K562 (cell line): ENCODE measurements around the gene INHBE. TPM values are rescaled to one million over a fixed set of nuclear protein-coding genes. Genes with fewer than 3 reads are reported as not detected.

Experiments used
- ATF2 ChIP-seq: sonication (generic); formaldehyde crosslinking; IDR thresholded peaks from 2 replicates; pipeline ENCODE4 v1.8.1; 2022; ENCODE audit warnings: missing genetic modification reagents
- EP300 ChIP-seq: IDR thresholded peaks from 2 replicates; pipeline ENCODE4 v1.6.1; 2012; ENCODE audit warnings: low read length, improper control_type of control experiment
- MECOM ChIP-seq: fragments of 250-450 bp; sonication (Bioruptor Pico); IDR thresholded peaks from 2 replicates; pipeline ENCODE4 v1.8.0; 2022; ENCODE audit warnings: inconsistent platforms
- MIER1 ChIP-seq: fragments of 450-650 bp; IDR thresholded peaks from 2 replicates; pipeline ENCODE4 v1.6.1; 2016; ENCODE audit warnings: antibody characterized with exemption, mild to moderate bottlenecking, low read depth
- NCOA2 ChIP-seq, 2 experiments: fragments of 450-650 bp; IDR thresholded peaks; 2 replicates each; pipeline ENCODE4 v1.6.1; 2018; ENCODE audit warnings: mild to moderate bottlenecking in 2 of 2, moderate library complexity in 1 of 2; ENCODE audit not compliant: partially characterized antibody in 2 of 2
- NEUROD1 ChIP-seq: fragments of 150-350 bp; IDR thresholded peaks from 2 replicates; pipeline ENCODE4 v1.6.1; 2014; ENCODE audit warnings: borderline replicate concordance, low read length, low read depth; ENCODE audit not compliant: partially characterized antibody
- NR3C1 ChIP-seq: sonication (generic); formaldehyde crosslinking; IDR thresholded peaks from 2 replicates; pipeline ENCODE4 v1.8.1; 2022; ENCODE audit warnings: missing genetic modification reagents
- RUNX1 ChIP-seq: sonication (generic); IDR thresholded peaks from 2 replicates; pipeline ENCODE4 v1.6.1; 2016; ENCODE audit warnings: antibody characterized with exemption, low read depth
- TEAD1 ChIP-seq, 2 experiments: fragments of 450-650 bp in 1 of 2; sonication (generic) in 1 of 2; formaldehyde crosslinking; IDR thresholded peaks; 2 replicates each; pipeline versions ENCODE4 v1.4.0 to v1.8.0; 2020 to 2022; ENCODE audit warnings: mild to moderate bottlenecking in 2 of 2, missing genetic modification reagents in 1 of 2
- TEAD4 ChIP-seq, 2 experiments: sonication (generic) in 1 of 2; formaldehyde crosslinking in 1 of 2; IDR thresholded peaks; 2 replicates each; pipeline versions ENCODE4 v1.6.1 to v1.8.0; 2012 to 2022; ENCODE audit warnings: borderline replicate concordance in 1 of 2, inconsistent platforms in 1 of 2, low read length in 1 of 2, mild to moderate bottlenecking in 1 of 2, missing genetic modification reagents in 1 of 2
- TRIM24 ChIP-seq, 2 experiments: fragments of 450-650 bp; IDR thresholded peaks; 2 replicates each; pipeline ENCODE4 v1.6.1; 2016
- ZFX ChIP-seq: sonication (generic); formaldehyde crosslinking; IDR thresholded peaks from 2 replicates; pipeline ENCODE4 v1.8.0; 2022; ENCODE audit warnings: mild to moderate bottlenecking, missing genetic modification reagents, moderate library complexity
- ZKSCAN8 ChIP-seq: fragments of 200-800 bp; sonication (Bioruptor generic); IDR thresholded peaks from 2 replicates; pipeline ENCODE4 v1.6.1; 2016; ENCODE audit warnings: missing genetic modification characterization, missing compliant biosample characterization
- ZNF12 ChIP-seq: sonication (generic); formaldehyde crosslinking; IDR thresholded peaks from 2 replicates; pipeline ENCODE4 v1.4.0; 2020; ENCODE audit warnings: mild to moderate bottlenecking, missing genetic modification reagents
- ZNF232 ChIP-seq: sonication (generic); formaldehyde crosslinking; IDR thresholded peaks from 2 replicates; pipeline ENCODE4 v1.8.0; 2022; ENCODE audit warnings: mild to moderate bottlenecking, missing genetic modification reagents
- ZNF263 ChIP-seq: sonication (generic); formaldehyde crosslinking; IDR thresholded peaks from 2 replicates; pipeline ENCODE4 v1.8.0; 2022; ENCODE audit warnings: mild to moderate bottlenecking, missing genetic modification reagents, borderline replicate concordance
- polyA plus RNA-seq, 8 experiments: library from polyadenylated mRNA; depleted of rRNA in 4 of 8; stranded (reverse) in 5 of 8; unstranded in 3 of 8; fragments of >200 nt; fragmentation: Nextera tagmentation in 2 of 8; fragmentation: Illumina TruSeq in 1 of 8; extraction: Ambion mirVana in 2 of 8; extraction: Trizol in 1 of 8; gene quantifications; 2 replicates each; pipeline versions ENCODE4 v1.2.1 to v1.2.3, GENCODE V29; 2011 to 2014; ENCODE audit warnings: inconsistent platforms in 1 of 8, missing spikeins in 1 of 8
- total RNA-seq, 7 experiments: library from RNA; depleted of rRNA in 6 of 7; stranded (reverse); fragments of >200 nt in 6 of 7; fragmentation: Illumina TruSeq in 2 of 7; extraction: Trizol in 2 of 7; gene quantifications; 2 replicates each; pipeline versions ENCODE4 v1.2.1 to v1.2.3, GENCODE V29; 2011 to 2021; ENCODE audit warnings: low replicate concordance in 1 of 7
- TF ChIP-seq, protein P1 (sequence below), 2 experiments: fragments of 450-650 bp in 1 of 2; IDR thresholded peaks; 2 replicates each; pipeline ENCODE4 v1.6.1; 2011 to 2017; ENCODE audit warnings: low read depth in 2 of 2, antibody characterized with exemption in 1 of 2, borderline replicate concordance in 1 of 2, low read length in 1 of 2, mild to moderate bottlenecking in 1 of 2, mixed read lengths in 1 of 2; ENCODE audit not compliant: control insufficient read depth in 1 of 2
- TF ChIP-seq, protein P2 (sequence below): sonication (generic); formaldehyde crosslinking; IDR thresholded peaks from 2 replicates; pipeline ENCODE4 v1.8.0; 2022; ENCODE audit warnings: missing genetic modification reagents, mild to moderate bottlenecking, borderline replicate concordance
- TF ChIP-seq, protein P3 (sequence below): sonication (generic); formaldehyde crosslinking; IDR thresholded peaks from 2 replicates; pipeline ENCODE4 v1.8.0; 2022; ENCODE audit warnings: missing genetic modification reagents, mild to moderate bottlenecking, borderline replicate concordance

Gene INHBE
- total and polyA plus RNA-seq, 9 of the 15 experiments (the other 6 are each of a cell fraction or from before 2014, with no cell fraction given): 0.94 to 9.9 (median 7.3) TPM

DNA sequence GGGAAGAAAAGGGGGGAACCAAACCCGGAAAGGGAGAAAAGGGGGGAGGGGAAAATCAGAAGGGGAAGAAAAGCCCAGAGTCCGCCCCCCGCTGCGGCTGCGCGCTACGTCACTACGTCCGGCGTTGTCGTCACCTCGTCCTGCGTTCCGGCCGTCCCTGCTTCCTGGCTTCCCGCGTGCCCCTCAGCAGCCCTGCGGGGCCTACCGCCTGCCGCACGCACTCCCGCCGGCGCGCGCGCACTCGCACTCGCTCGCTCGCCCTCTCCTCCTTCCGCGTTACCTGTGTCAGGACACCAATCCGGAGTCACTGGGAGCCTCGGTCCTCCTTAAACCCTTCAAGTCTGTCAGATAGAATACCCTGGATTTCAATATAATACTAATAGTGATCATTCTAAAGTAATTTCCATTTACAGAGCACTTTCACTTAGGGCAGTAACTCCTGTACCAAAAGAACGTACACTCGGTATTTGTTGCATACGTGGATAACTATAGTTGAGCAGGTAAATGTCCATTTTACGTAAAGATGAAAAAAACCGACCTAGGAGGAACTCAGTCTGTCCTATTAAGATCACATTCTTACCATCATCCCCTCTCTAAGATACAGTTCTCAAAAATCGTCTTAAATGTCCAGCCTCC is 24.1 kb upstream of the INHBE start, which contains the start of gene R3HDM2 (continued):
- TF ChIP-seq ZNF12 (CRISPR knock-in tag): peak; percentile 28; the same call in 1 of the 2 replicates
- peak; percentile 46 to 92; a peak in 3 of 4 replicates for TF ChIP-seq TEAD1 (CRISPR knock-in tag; IDR thresholded peaks at IDR 0.05)
- peak; percentile 96 for TF ChIP-seq ZNF232 (CRISPR knock-in tag)
- TF ChIP-seq, protein P1, sequence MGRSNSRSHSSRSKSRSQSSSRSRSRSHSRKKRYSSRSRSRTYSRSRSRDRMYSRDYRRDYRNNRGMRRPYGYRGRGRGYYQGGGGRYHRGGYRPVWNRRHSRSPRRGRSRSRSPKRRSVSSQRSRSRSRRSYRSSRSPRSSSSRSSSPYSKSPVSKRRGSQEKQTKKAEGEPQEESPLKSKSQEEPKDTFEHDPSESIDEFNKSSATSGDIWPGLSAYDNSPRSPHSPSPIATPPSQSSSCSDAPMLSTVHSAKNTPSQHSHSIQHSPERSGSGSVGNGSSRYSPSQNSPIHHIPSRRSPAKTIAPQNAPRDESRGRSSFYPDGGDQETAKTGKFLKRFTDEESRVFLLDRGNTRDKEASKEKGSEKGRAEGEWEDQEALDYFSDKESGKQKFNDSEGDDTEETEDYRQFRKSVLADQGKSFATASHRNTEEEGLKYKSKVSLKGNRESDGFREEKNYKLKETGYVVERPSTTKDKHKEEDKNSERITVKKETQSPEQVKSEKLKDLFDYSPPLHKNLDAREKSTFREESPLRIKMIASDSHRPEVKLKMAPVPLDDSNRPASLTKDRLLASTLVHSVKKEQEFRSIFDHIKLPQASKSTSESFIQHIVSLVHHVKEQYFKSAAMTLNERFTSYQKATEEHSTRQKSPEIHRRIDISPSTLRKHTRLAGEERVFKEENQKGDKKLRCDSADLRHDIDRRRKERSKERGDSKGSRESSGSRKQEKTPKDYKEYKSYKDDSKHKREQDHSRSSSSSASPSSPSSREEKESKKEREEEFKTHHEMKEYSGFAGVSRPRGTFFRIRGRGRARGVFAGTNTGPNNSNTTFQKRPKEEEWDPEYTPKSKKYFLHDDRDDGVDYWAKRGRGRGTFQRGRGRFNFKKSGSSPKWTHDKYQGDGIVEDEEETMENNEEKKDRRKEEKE (IDR thresholded peaks at IDR 0.05; ENCODE audit: borderline replicate concordance in 1 of 2, control insufficient read depth in 1 of 2, low read depth in 2 of 2, low read length in 1 of 2): 0 out of 4 replicates have a peak, but pooled peaks of 1 of the 2 experiments have one; percentile 46
- 0 out of 2 replicates have a peak, but pooled peaks have one; percentile 62 for TF ChIP-seq ATF2 (CRISPR knock-in tag)
- TF ChIP-seq MIER1: no peak
- TF ChIP-seq MECOM (CRISPR knock-in tag): no peak
- TF ChIP-seq ZFX (CRISPR knock-in tag): peak; percentile 98
- peak; percentile 68; the same call in 1 of the 2 replicates for TF ChIP-seq ZNF263 (CRISPR knock-in tag)
- peak in 1 of 2 experiments; percentile 52; a peak in 1 of 4 replicates for TF ChIP-seq TRIM24 (IDR thresholded peaks at IDR 0.05)
- no peak for TF ChIP-seq NCOA2 (IDR thresholded peaks at IDR 0.05; ENCODE audit: partially characterized antibody in 2 of 2)
- TF ChIP-seq EP300: 0 out of 2 replicates have a peak, but pooled peaks have one; percentile 8
- TF ChIP-seq ZKSCAN8 (CRISPR knock-in tag): no peak
- TF ChIP-seq NR3C1 (CRISPR knock-in tag): peak; percentile 96
- TF ChIP-seq, protein P2, sequence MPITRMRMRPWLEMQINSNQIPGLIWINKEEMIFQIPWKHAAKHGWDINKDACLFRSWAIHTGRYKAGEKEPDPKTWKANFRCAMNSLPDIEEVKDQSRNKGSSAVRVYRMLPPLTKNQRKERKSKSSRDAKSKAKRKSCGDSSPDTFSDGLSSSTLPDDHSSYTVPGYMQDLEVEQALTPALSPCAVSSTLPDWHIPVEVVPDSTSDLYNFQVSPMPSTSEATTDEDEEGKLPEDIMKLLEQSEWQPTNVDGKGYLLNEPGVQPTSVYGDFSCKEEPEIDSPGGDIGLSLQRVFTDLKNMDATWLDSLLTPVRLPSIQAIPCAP (CRISPR knock-in tag): peak; percentile 83; the same call in 1 of the 2 replicates
- TF ChIP-seq RUNX1: no peak
- TF ChIP-seq NEUROD1: peak; percentile 24
- TF ChIP-seq, protein P3, sequence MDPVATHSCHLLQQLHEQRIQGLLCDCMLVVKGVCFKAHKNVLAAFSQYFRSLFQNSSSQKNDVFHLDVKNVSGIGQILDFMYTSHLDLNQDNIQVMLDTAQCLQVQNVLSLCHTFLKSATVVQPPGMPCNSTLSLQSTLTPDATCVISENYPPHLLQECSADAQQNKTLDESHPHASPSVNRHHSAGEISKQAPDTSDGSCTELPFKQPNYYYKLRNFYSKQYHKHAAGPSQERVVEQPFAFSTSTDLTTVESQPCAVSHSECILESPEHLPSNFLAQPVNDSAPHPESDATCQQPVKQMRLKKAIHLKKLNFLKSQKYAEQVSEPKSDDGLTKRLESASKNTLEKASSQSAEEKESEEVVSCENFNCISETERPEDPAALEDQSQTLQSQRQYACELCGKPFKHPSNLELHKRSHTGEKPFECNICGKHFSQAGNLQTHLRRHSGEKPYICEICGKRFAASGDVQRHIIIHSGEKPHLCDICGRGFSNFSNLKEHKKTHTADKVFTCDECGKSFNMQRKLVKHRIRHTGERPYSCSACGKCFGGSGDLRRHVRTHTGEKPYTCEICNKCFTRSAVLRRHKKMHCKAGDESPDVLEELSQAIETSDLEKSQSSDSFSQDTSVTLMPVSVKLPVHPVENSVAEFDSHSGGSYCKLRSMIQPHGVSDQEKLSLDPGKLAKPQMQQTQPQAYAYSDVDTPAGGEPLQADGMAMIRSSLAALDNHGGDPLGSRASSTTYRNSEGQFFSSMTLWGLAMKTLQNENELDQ (CRISPR knock-in tag): peak; percentile 52; the same call in 1 of the 2 replicates
- TF ChIP-seq TEAD4 (IDR thresholded peaks at IDR 0.05; ENCODE audit: low read length): no peak
- TF ChIP-seq TEAD4 (CRISPR knock-in tag; IDR thresholded peaks at IDR 0.05; ENCODE audit: borderline replicate concordance): peak; percentile 97; the same call in 1 of the 2 replicates
